Upper lobe of right lung (tissue), 1 donor: ENCODE results near the gene CALHM6. TPM values are rescaled to one million over a fixed set of nuclear protein-coding genes. Genes with fewer than 3 reads are reported as not detected.

ENCODE experiments used
- ATAC-seq: fragments of 200-7000 bp; cut with Tn5 transposase; one replicate; pipeline ENCODE4 v1.9.1; 2020; ENCODE audit warnings: mild to moderate bottlenecking, moderate library complexity
- DNase-seq: peaks from one replicate; pipeline ENCODE4 v3.0.0-alpha.2; 2020
- H3K27ac ChIP-seq: fragments of 200-600 bp; one replicate; pipeline ENCODE4 v1.8.0; 2022
- H3K27me3 ChIP-seq: fragments of 200-600 bp; one replicate; pipeline ENCODE4 v1.8.0; 2022; ENCODE audit warnings: mild to moderate bottlenecking
- H3K36me3 ChIP-seq: fragments of 200-600 bp; one replicate; pipeline ENCODE4 v1.8.0; 2022
- H3K4me1 ChIP-seq: fragments of 200-600 bp; one replicate; pipeline ENCODE4 v1.8.0; 2022
- H3K4me3 ChIP-seq: fragments of 200-600 bp; one replicate; pipeline ENCODE4 v1.8.0; 2022; ENCODE audit warnings: mild to moderate bottlenecking
- H3K9me3 ChIP-seq: fragments of 200-600 bp; one replicate; pipeline ENCODE4 v1.8.0; 2022
- CTCF ChIP-seq: fragments of 200-600 bp; IDR thresholded peaks from one replicate; pipeline ENCODE4 v1.8.0; 2022; ENCODE audit warnings: antibody characterized with exemption
- intact Hi-C: fragments of 100-400 bp; cut with DNase I; formaldehyde crosslinking; loops from one replicate; pipeline ENCODE4 v1.11.0; 2022
- total RNA-seq: library from RNA; stranded (reverse); fragmentation: NEBNext Ultra II Directional; extraction: Animal tissue kit (Norgen Biotek cat#: 25700); gene quantifications from one replicate; pipeline ENCODE4 v1.2.1, GENCODE V29; 2021
- donor health status: DM: no; HTN: yes; CAD: no; lungs with severe emphysema.

The CALHM6 gene
- total RNA-seq, 1 donor from 2014 or later, result 3.6 TPM

DNA sequence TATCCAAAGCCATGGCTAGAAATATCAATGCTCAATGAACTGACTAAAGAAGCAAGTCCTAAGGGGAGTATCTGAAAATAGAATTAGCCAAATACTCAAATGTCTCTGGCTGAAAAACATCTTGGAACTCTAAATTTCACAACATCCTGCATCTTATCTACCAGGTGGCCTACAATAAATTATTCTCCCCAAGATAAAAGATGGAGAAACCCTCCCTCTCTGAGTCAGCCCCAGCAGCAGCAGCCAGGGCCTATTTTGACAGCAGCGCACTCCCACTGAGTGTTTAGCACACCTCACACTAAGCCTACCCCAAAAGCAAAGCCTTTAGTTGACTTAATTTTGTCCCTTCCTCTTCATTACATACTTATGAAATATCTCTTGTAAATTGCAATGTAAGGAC lies 5.9 kb downstream of the CALHM6 start:
- intact Hi-C loops, result no loop called here
- ATAC-seq, result no peak
- DNase-seq, result no peak

GRCh38 chr6:116467514-116467913 lies 6.3 kb downstream of the CALHM6 start:
- TF ChIP-seq CTCF, result no peak
- ATAC-seq (no peak), DNase-seq (no peak)
- intact Hi-C loops, result no loop called here
- Histone ChIP-seq H3K4me1 (peaks cover 4% of the 10 kb centered on the region), H3K4me3 (no peak overlapping the region), H3K9me3 (no peaks in the 10 kb centered on the region), H3K27me3 (peaks cover 11% of the 10 kb centered on the region), H3K36me3 (no peaks in the 10 kb centered on the region), H3K27ac (no peak overlapping the region)

More for the DNA sequence above, 5.9 kb downstream of the CALHM6 start:
- Histone ChIP-seq H3K4me3 (no peak overlapping the region), H3K9me3 (no peaks in the 10 kb centered on the region), H3K27ac (no peak overlapping the region), H3K4me1 (peaks cover 7% of the 10 kb centered on the region), H3K36me3 (no peaks in the 10 kb centered on the region), H3K27me3 (peaks cover 13% of the 10 kb centered on the region)
- TF ChIP-seq CTCF, result no peak

- peak; percentile 68 for ATAC-seq
Measured at GRCh38 chr6:116468293-116468692, 7.1 kb downstream of the CALHM6 start.

GRCh38 chr6:116471531-116471930 lies 10.4 kb downstream of the CALHM6 start:
- H3K27ac ChIP-seq, result no peak overlapping the region
- no peaks in the 10 kb centered on the region for H3K4me1 ChIP-seq
- H3K27me3 ChIP-seq, result peaks cover 6% of the 10 kb centered on the region
- intact Hi-C loops, result no loop called here
- DNase-seq, result no peak
- no peaks in the 10 kb centered on the region for H3K9me3 ChIP-seq
- no peak for ATAC-seq
- no peak for TF ChIP-seq CTCF
- H3K4me3 ChIP-seq, result no peak overlapping the region
- H3K36me3 ChIP-seq, result no peaks in the 10 kb centered on the region

More at GRCh38 chr6:116468293-116468692, 7.1 kb downstream of the CALHM6 start:
- intact Hi-C loops, result no loop called here
- DNase-seq, result no peak
- Histone ChIP-seq H3K27ac (no peak overlapping the region), H3K27me3 (peaks cover 6% of the 10 kb centered on the region), H3K4me1 (no peaks in the 10 kb centered on the region), H3K36me3 (no peaks in the 10 kb centered on the region), H3K9me3 (no peaks in the 10 kb centered on the region), H3K4me3 (no peak overlapping the region)
- TF ChIP-seq CTCF, result no peak

DNA sequence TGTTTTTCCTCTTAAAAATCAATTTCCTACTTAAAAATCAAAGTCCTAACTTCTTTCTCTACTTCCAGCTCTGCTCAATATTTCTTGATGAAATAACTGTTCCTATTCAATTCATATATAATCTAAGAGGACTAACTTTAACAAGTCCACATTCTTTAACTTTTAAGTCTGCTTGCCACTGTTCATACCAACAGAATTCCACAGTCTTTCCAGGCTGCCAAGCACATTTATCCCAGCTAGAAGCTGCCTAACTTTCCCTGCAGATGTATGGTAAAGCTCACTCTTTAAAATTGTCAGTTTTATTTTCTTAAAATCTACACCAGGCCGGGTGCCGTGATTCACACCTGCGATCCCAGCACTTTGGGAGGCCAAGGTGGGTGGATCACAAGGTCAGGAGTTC lies 11.5 kb downstream of the CALHM6 start:
- Histone ChIP-seq H3K36me3 (no peaks in the 10 kb centered on the region), H3K9me3 (no peaks in the 10 kb centered on the region), H3K27ac (no peak overlapping the region), H3K27me3 (peaks cover 6% of the 10 kb centered on the region), H3K4me1 (no peaks in the 10 kb centered on the region), H3K4me3 (no peak overlapping the region)
- ATAC-seq, result no peak
- no peak for TF ChIP-seq CTCF
- DNase-seq, result no peak
- intact Hi-C loops, result no loop called here

GRCh38 chr6:116475141-116475540 lies 14.0 kb downstream of the CALHM6 start:
- DNase-seq (no peak), ATAC-seq (peak; percentile 49)
- Histone ChIP-seq H3K27ac (no peak overlapping the region), H3K4me1 (no peaks in the 10 kb centered on the region), H3K27me3 (peaks cover 6% of the 10 kb centered on the region), H3K36me3 (no peaks in the 10 kb centered on the region), H3K9me3 (no peaks in the 10 kb centered on the region), H3K4me3 (no peak overlapping the region)
- intact Hi-C loops, result no loop called here
- no peak for TF ChIP-seq CTCF
